Measurements from ENCODE around the gene ELK1. TPM values are rescaled to one million over a fixed set of nuclear protein-coding genes. Genes with fewer than 3 reads are reported as not detected.
A peak's percentile ranks its signal among the peaks of the same experiment; 100 is the strongest.

Gene ELK1
- total RNA-seq, 4 donors from 2014 or later: 22.2 to 35.2 (median 25.9) TPM

GRCh38 chrX:47644557-47645091 is 5.7 kb downstream of the ELK1 start:
- DNase-seq (ENCODE audit: low spot score): no peak
- no peak for ATAC-seq (ENCODE audit: low FRiP score)
- no peak for TF ChIP-seq CTCF (IDR thresholded peaks at IDR 0.05)

- no peak for DNase-seq (ENCODE audit: low spot score)
- ATAC-seq (ENCODE audit: low FRiP score): no peak
- no peak for TF ChIP-seq CTCF (IDR thresholded peaks at IDR 0.05)
These were observed 6.4 kb downstream of the ELK1 start for GRCh38 chrX:47643926-47644325.

- DNase-seq (ENCODE audit: low spot score) (no peak), ATAC-seq (ENCODE audit: low FRiP score) (no peak)
- TF ChIP-seq CTCF (IDR thresholded peaks at IDR 0.05): no peak
These were observed 11.5 kb downstream of the ELK1 start for GRCh38 chrX:47638816-47639215.

- ATAC-seq (ENCODE audit: low FRiP score) (peak; percentile 54), DNase-seq (ENCODE audit: low spot score) (no peak)
- no peak for TF ChIP-seq CTCF (IDR thresholded peaks at IDR 0.05)
These were observed 12.7 kb downstream of the ELK1 start for GRCh38 chrX:47637546-47638195.

- no peak for TF ChIP-seq CTCF (IDR thresholded peaks at IDR 0.05)
- DNase-seq (ENCODE audit: low spot score) (no peak), ATAC-seq (ENCODE audit: low FRiP score) (no peak)
These were observed 15.3 kb downstream of the ELK1 start for GRCh38 chrX:47634871-47635575.

GRCh38 chrX:47633689-47634590 is 16.4 kb downstream of the ELK1 start:
- no peak for TF ChIP-seq CTCF (IDR thresholded peaks at IDR 0.05)
- ATAC-seq (ENCODE audit: low FRiP score) (no peak), DNase-seq (ENCODE audit: low spot score) (no peak)
